GM12872 (cell line): Measurements from ENCODE around the gene SIGLEC11.

Source experiments
- TF ChIP-seq, protein P1 (sequence below): IDR thresholded peaks from 3 replicates; pipeline ENCODE4 v1.5.1; 2011; ENCODE audit warnings: low read depth, mild to moderate bottlenecking, low read length, moderate library complexity; ENCODE audit not compliant: insufficient read depth

SIGLEC11 gene

DNA sequence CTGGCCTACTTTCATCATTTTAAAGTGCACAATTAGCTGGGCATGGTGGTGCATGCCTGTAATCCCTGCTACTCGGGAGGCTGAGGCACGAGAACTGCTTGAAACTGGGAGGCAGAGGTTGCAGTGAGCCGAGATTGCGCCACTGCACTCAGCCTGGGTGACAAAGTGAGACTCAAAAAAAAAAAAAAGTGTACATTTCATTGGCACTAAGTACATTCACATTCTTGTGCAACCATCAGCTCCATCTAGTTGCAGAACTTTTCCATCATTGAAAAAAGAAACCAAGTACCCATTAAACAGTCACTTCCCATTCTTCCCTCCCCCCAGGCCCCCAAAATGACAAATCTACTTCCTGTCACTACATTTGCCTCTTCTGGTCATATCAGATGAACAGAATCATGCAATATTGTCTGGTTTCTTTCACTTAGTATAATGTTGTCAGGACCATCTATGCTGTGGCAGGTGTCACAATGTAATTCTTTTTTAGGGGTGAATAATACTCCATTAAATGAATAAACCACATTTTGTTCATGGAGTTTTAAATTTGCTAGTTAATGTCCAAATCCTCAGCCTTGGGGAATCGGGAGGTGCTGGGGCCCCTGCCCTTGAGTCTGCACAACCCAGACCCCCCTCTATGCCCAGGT lies 7.4 kb upstream of the SIGLEC11 start:
- TF ChIP-seq, protein P1, sequence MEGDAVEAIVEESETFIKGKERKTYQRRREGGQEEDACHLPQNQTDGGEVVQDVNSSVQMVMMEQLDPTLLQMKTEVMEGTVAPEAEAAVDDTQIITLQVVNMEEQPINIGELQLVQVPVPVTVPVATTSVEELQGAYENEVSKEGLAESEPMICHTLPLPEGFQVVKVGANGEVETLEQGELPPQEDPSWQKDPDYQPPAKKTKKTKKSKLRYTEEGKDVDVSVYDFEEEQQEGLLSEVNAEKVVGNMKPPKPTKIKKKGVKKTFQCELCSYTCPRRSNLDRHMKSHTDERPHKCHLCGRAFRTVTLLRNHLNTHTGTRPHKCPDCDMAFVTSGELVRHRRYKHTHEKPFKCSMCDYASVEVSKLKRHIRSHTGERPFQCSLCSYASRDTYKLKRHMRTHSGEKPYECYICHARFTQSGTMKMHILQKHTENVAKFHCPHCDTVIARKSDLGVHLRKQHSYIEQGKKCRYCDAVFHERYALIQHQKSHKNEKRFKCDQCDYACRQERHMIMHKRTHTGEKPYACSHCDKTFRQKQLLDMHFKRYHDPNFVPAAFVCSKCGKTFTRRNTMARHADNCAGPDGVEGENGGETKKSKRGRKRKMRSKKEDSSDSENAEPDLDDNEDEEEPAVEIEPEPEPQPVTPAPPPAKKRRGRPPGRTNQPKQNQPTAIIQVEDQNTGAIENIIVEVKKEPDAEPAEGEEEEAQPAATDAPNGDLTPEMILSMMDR = no peak

- TF ChIP-seq, protein P1 = no peak
Measured at GRCh38 chr19:49957262-49957915, 3.6 kb downstream of the SIGLEC11 start.

DNA sequence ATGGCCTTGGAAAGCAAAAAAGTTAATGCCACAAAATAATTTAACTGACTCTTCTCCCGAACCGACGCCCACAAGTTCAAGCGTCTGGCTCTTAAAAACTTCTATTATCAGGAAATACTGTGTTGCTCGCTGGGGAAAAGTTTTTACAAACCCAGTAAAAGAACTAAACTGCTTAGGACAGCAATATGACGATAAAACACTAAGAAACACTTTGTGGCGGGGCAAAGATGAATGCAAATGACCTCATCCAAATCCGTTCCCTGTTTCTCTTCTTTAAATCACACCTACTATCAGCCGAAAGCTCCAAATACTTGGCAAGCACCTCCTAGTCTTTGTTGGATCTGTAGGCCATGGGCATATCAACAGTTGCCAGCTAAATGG lies 4.9 kb downstream of the SIGLEC11 start:
- TF ChIP-seq, protein P1 = no peak

DNA sequence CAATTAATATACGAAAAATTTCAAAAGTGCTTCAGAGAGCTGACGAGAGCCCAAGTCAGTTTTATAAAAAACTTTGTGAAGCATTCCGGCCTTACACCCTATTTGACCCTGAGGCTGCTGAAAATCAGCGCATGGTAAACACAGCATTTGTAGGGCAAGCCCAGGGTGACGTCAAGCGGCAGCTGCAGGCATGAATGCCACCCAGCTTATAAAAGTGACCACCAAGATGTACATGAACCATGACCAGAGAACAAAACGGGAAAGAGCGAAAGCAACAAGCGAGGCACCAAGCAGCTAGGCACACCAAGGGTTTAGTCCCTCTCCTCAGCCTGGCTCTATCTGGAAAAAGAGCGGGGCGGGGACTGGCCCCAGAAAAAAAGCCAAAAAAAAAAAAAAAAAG lies 6.0 kb downstream of the SIGLEC11 start:
- TF ChIP-seq, protein P1 = no peak

GRCh38 chr19:49954092-49954829 lies 6.7 kb downstream of the SIGLEC11 start:
- TF ChIP-seq, protein P1 = no peak

GRCh38 chr19:49953416-49953815 lies 7.6 kb downstream of the SIGLEC11 start:
- TF ChIP-seq, protein P1 = no peak

GRCh38 chr19:49952906-49953305 lies 8.1 kb downstream of the SIGLEC11 start:
- TF ChIP-seq, protein P1 = no peak
